Measurements from ENCODE around the gene FCRLB.

DNA sequence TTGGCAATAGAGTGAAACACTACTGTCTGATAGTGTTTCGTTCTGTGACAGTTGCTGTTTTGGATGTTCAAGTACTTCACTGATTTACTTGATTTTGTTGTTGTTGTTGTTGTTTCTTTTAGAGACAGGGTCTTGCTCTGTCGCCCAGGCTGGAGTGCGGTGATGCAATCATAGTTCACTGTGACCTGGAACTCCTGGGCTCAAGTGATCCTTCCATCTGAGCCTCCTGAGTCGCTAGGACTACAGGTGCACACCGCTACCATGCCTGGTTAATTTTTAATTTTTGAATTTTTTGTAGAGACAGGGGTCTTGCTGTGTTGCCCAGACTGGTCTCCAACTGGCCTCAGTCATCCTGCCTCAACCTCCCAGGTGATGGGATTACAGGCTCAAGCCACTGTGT lies 47.1 kb downstream of the FCRLB start:
- TF ChIP-seq, protein P1, sequence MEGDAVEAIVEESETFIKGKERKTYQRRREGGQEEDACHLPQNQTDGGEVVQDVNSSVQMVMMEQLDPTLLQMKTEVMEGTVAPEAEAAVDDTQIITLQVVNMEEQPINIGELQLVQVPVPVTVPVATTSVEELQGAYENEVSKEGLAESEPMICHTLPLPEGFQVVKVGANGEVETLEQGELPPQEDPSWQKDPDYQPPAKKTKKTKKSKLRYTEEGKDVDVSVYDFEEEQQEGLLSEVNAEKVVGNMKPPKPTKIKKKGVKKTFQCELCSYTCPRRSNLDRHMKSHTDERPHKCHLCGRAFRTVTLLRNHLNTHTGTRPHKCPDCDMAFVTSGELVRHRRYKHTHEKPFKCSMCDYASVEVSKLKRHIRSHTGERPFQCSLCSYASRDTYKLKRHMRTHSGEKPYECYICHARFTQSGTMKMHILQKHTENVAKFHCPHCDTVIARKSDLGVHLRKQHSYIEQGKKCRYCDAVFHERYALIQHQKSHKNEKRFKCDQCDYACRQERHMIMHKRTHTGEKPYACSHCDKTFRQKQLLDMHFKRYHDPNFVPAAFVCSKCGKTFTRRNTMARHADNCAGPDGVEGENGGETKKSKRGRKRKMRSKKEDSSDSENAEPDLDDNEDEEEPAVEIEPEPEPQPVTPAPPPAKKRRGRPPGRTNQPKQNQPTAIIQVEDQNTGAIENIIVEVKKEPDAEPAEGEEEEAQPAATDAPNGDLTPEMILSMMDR (IDR thresholded peaks at IDR 0.05) = no peak
- TF ChIP-seq POLR2A (IDR thresholded peaks at IDR 0.05) = no peak
